WTC11 (cell line): ENCODE results near the gene TRPV6. TPM values are rescaled to one million over a fixed set of nuclear protein-coding genes. Genes with fewer than 3 reads are reported as not detected.

Source experiments
- ATAC-seq: fragments of 200-7000 bp; cut with Tn5 transposase; 2 replicates; pipeline ENCODE4 v1.10.0; 2021; ENCODE audit warnings: mild to moderate bottlenecking, moderate library complexity
- CTCF ChIA-PET: fragments of 300-600 bp; sonication (Branson Sonifier 250); formaldehyde crosslinking; loops from one replicate; lab custom pipeline; 2021; ENCODE audit warnings: antibody characterized with exemption; lab: Charles Lee
- POLR2A ChIA-PET: fragments of 350-600 bp; sonication (Branson Sonifier 250); formaldehyde crosslinking; loops from one replicate; lab custom pipeline; 2021; ENCODE audit warnings: antibody characterized with exemption; lab: Charles Lee
- DNase-seq: peaks from one replicate; pipeline ENCODE4 v3.0.0; 2021; ENCODE audit warnings: low spot score
- H3K27ac Mint-ChIP-seq: 2 replicates; pipeline ENCODE4 v1.8.0; 2021; ENCODE audit warnings: mixed read lengths
- H3K27me3 Mint-ChIP-seq: 2 replicates; pipeline ENCODE4 v1.8.0; 2021; ENCODE audit warnings: low read depth, mild to moderate bottlenecking, moderate library complexity, mixed read lengths
- H3K36me3 Mint-ChIP-seq: 2 replicates; pipeline ENCODE4 v1.8.0; 2021; ENCODE audit warnings: mixed read lengths
- H3K4me1 Mint-ChIP-seq: 2 replicates; pipeline ENCODE4 v1.8.0; 2022; ENCODE audit warnings: mixed read lengths
- H3K4me3 Mint-ChIP-seq: 2 replicates; pipeline ENCODE4 v1.8.0; 2021; ENCODE audit warnings: mild to moderate bottlenecking, moderate library complexity, mixed read lengths
- H3K9me3 Mint-ChIP-seq: 2 replicates; pipeline ENCODE4 v1.8.0; 2021; ENCODE audit warnings: mixed read lengths
- AR ChIP-seq: fragments of 250-450 bp; sonication (Bioruptor Pico); IDR thresholded peaks from 2 replicates; pipeline ENCODE4 v1.9.0; 2021; ENCODE audit warnings: mild to moderate bottlenecking
- CDX4 ChIP-seq: fragments of 250-450 bp; sonication (Bioruptor Pico); IDR thresholded peaks from 2 replicates; pipeline ENCODE4 v1.9.0; 2021; ENCODE audit warnings: moderate library complexity, mild to moderate bottlenecking, inconsistent platforms, borderline replicate concordance
- E2F1 ChIP-seq: sonication (generic); formaldehyde crosslinking; IDR thresholded peaks from 2 replicates; pipeline ENCODE4 v1.8.0; 2022; ENCODE audit warnings: mild to moderate bottlenecking, missing genetic modification reagents
- ETV6 ChIP-seq: sonication (generic); formaldehyde crosslinking; IDR thresholded peaks from 2 replicates; pipeline ENCODE4 v1.8.1; 2022; ENCODE audit warnings: mild to moderate bottlenecking, missing genetic modification reagents
- FOXP1 ChIP-seq: sonication (generic); formaldehyde crosslinking; IDR thresholded peaks from 2 replicates; pipeline ENCODE4 v1.8.0; 2022; ENCODE audit warnings: missing genetic modification reagents, mild to moderate bottlenecking, moderate library complexity, borderline replicate concordance
- JUN ChIP-seq: sonication (generic); formaldehyde crosslinking; IDR thresholded peaks from 2 replicates; pipeline ENCODE4 v1.8.0; 2023; ENCODE audit warnings: mild to moderate bottlenecking, missing genetic modification reagents
- KAT7 ChIP-seq: sonication (generic); formaldehyde crosslinking; IDR thresholded peaks from 2 replicates; pipeline ENCODE4 v1.8.1; 2023; ENCODE audit warnings: missing genetic modification reagents, mild to moderate bottlenecking, borderline replicate concordance
- NFATC4 ChIP-seq: fragments of 250-450 bp; sonication (Bioruptor Pico); IDR thresholded peaks from 2 replicates; pipeline ENCODE4 v1.9.0; 2021; ENCODE audit warnings: mild to moderate bottlenecking
- PREB ChIP-seq: sonication (generic); formaldehyde crosslinking; IDR thresholded peaks from 2 replicates; pipeline ENCODE4 v1.8.1; 2022; ENCODE audit warnings: mild to moderate bottlenecking, missing genetic modification reagents, moderate library complexity, borderline replicate concordance
- SMAD3 ChIP-seq: sonication (generic); formaldehyde crosslinking; IDR thresholded peaks from 2 replicates; pipeline ENCODE4 v1.8.0; 2022; ENCODE audit warnings: missing genetic modification reagents, mild to moderate bottlenecking, borderline replicate concordance
- SMAD4 ChIP-seq: sonication (generic); formaldehyde crosslinking; IDR thresholded peaks from 2 replicates; pipeline ENCODE4 v1.8.0; 2022; ENCODE audit warnings: mild to moderate bottlenecking, missing genetic modification reagents
- USF2 ChIP-seq: sonication (generic); formaldehyde crosslinking; IDR thresholded peaks from 2 replicates; pipeline ENCODE4 v1.8.1; 2023; ENCODE audit warnings: mild to moderate bottlenecking, missing genetic modification reagents, moderate library complexity
- ZNF219 ChIP-seq: sonication (generic); formaldehyde crosslinking; IDR thresholded peaks from 2 replicates; pipeline ENCODE4 v1.8.0; 2023; ENCODE audit warnings: missing genetic modification reagents, mild to moderate bottlenecking, borderline replicate concordance
- ZSCAN18 ChIP-seq: fragments of 250-450 bp; sonication (Bioruptor Pico); IDR thresholded peaks from 2 replicates; pipeline ENCODE4 v2.1.2; 2022; ENCODE audit warnings: mild to moderate bottlenecking, moderate library complexity
- total RNA-seq: library from RNA; stranded (reverse); gene quantifications from 3 replicates; pipeline ENCODE4 v1.2.3, GENCODE V29; 2021

TRPV6 gene
- total RNA-seq, 1 experiment from 2014 or later = 0.63 TPM

- no peak for TF ChIP-seq KAT7 (CRISPR knock-in tag)
- TF ChIP-seq USF2 (CRISPR knock-in tag) = no peak
- TF ChIP-seq PREB (CRISPR knock-in tag) = no peak
- TF ChIP-seq ZSCAN18 (CRISPR knock-in tag) = no peak
- no peak for TF ChIP-seq ETV6 (CRISPR knock-in tag)
- TF ChIP-seq AR (CRISPR knock-in tag) = no peak
- H3K27me3 Mint-ChIP-seq = peaks cover 4% of the 10 kb centered on the region
- H3K4me3 Mint-ChIP-seq = no peak overlapping the region
- peaks cover 29% of the 10 kb centered on the region for H3K9me3 Mint-ChIP-seq
- ChIA-PET POLR2A (no interaction called here), CTCF (interaction anchor here (0.8 to 1.2 kb wide), 6 partner anchors 17 to 234 kb away, joined by 3 to 5 read pairs (median 3); no protein-coding TSS in a partner anchor)
- H3K36me3 Mint-ChIP-seq = peaks cover 15% of the 10 kb centered on the region
- H3K4me1 Mint-ChIP-seq = peaks cover 4% of the 10 kb centered on the region; the same call in 1 of the 2 replicates
- no peak overlapping the region for H3K27ac Mint-ChIP-seq
- no peak for ATAC-seq
- no peak for DNase-seq
Observed at GRCh38 chr7:142827951-142828500, 57.5 kb downstream of the TRPV6 start.

GRCh38 chr7:142822714-142823113 is 62.8 kb downstream of the TRPV6 start:
- ATAC-seq = no peak
- Mint-ChIP-seq H3K4me1 (peaks cover 5% of the 10 kb centered on the region), H3K27me3 (peaks cover 4% of the 10 kb centered on the region), H3K9me3 (peaks cover 45% of the 10 kb centered on the region), H3K27ac (no peak overlapping the region), H3K36me3 (peaks cover 19% of the 10 kb centered on the region), H3K4me3 (no peak overlapping the region)
- ChIA-PET CTCF (interaction anchor here (3.1 kb wide), 1 partner anchor 11 kb away, joined by 14 read pairs; no protein-coding TSS in a partner anchor), POLR2A (no interaction called here)
- TF ChIP-seq ZSCAN18 (CRISPR knock-in tag) (no peak), SMAD3 (CRISPR knock-in tag) (no peak), ETV6 (CRISPR knock-in tag) (no peak), CDX4 (no peak), E2F1 (CRISPR knock-in tag) (no peak), FOXP1 (CRISPR knock-in tag) (no peak), JUN (CRISPR knock-in tag) (no peak), ZNF219 (CRISPR knock-in tag) (no peak), NFATC4 (CRISPR knock-in tag) (no peak), SMAD4 (CRISPR knock-in tag) (no peak)
- no peak for DNase-seq

Other genes starting within 250 kb of the TRPV6 start
- gene PRSS1, start 136.3 kb downstream of the TRPV6 start, total RNA-seq = 9.9 to 14.8 TPM (median 11.1 TPM) in 3 replicates
- gene PRSS2, start 114.8 kb downstream of the TRPV6 start, total RNA-seq = 27.6 to 41.2 TPM (median 28.2 TPM) in 3 replicates
- 13.9 to 15.4 TPM (median 15.1 TPM) in 3 replicates for gene EPHB6, start 30.7 kb downstream of the TRPV6 start, total RNA-seq
- not detected in 3 replicates for gene TRPV5, start 48.0 kb upstream of the TRPV6 start, total RNA-seq
- not detected in 3 replicates for gene LLCFC1, start 53.7 kb upstream of the TRPV6 start, total RNA-seq
- 0.87 to 2.8 TPM (median 2.5 TPM) in 3 replicates for gene KEL, start 76.6 kb upstream of the TRPV6 start, total RNA-seq
- gene OR9A2, start 141.4 kb upstream of the TRPV6 start, total RNA-seq = not detected in 3 replicates
- not detected in 3 replicates for gene OR6V1, start 166.6 kb upstream of the TRPV6 start, total RNA-seq
- gene PIP, start 246.3 kb upstream of the TRPV6 start, total RNA-seq = not detected in 3 replicates